OCI-LY3 (cell line): ENCODE data around the gene APOA5.

Experiments used
- H2AFZ ChIP-seq: fragments of 200-600, 300-600 bp; shearing (Covaris generic); 2 replicates; pipeline ENCODE4 v1.6.0; 2014; ENCODE audit warnings: antibody characterized with exemption, low read depth, low read length
- H3K27ac ChIP-seq: fragments of 200-600, 300-600 bp; sonication (generic); 2 replicates; pipeline ENCODE4 v1.5.1; 2014; ENCODE audit warnings: mild to moderate bottlenecking, low read length, moderate library complexity, mixed read lengths
- H3K27me3 ChIP-seq: fragments of 200-600, 300-600 bp; sonication (generic); 2 replicates; pipeline ENCODE4 v1.6.1; 2014; ENCODE audit warnings: low read depth, low read length, mixed read lengths
- H3K36me3 ChIP-seq: fragments of 200-600, 300-600 bp; sonication (generic); replicated peaks from 2 replicates; pipeline ENCODE3; 2014; ENCODE audit warnings: low read depth, low read length, mixed read lengths
- H3K4me1 ChIP-seq: fragments of 300-600, 200-600 bp; sonication (generic); 2 replicates; pipeline ENCODE4 v1.6.1; 2014; ENCODE audit warnings: low read length, mixed read lengths
- H3K4me2 ChIP-seq: fragments of 200-600, 300-600 bp; sonication (generic); 2 replicates; pipeline ENCODE4 v1.6.1; 2014; ENCODE audit warnings: low read length, mixed read lengths
- H3K4me3 ChIP-seq: fragments of 300-600, 200-600 bp; sonication (generic); 2 replicates; pipeline ENCODE4 v1.5.1; 2014; ENCODE audit warnings: antibody characterized with exemption, mild to moderate bottlenecking, low read length, moderate library complexity
- H3K79me2 ChIP-seq: fragments of 300-600, 200-600 bp; shearing (Covaris generic); 2 replicates; pipeline ENCODE4 v1.6.1; 2014; ENCODE audit warnings: mild to moderate bottlenecking, low read length, mixed read lengths
- H3K9ac ChIP-seq: fragments of 300-600, 200-600 bp; shearing (Covaris generic); 2 replicates; pipeline ENCODE4 v1.6.0; 2014; ENCODE audit warnings: mild to moderate bottlenecking, low read length, moderate library complexity
- H3K9me3 ChIP-seq: fragments of 200-600, 300-600 bp; shearing (Covaris generic); 2 replicates; pipeline ENCODE4 v1.6.1; 2014; ENCODE audit warnings: low read length, mixed read lengths; ENCODE audit not compliant: insufficient read depth
- H4K20me1 ChIP-seq: fragments of 200-600, 300-600 bp; sonication (generic); 2 replicates; pipeline ENCODE4 v1.6.1; 2016; ENCODE audit warnings: low read length, mixed read lengths; ENCODE audit not compliant: insufficient read depth
- CTCF ChIP-seq: fragments of 200-600, 300-600 bp; sonication (generic); IDR thresholded peaks from 2 replicates; pipeline ENCODE4 v1.5.1; 2014; ENCODE audit warnings: antibody characterized with exemption, low read length, low read depth
- EZH2phosphoT487 ChIP-seq: fragments of 200-600 bp; shearing (Covaris generic); IDR thresholded peaks from 2 replicates; pipeline ENCODE4 v1.6.1; 2018; ENCODE audit warnings: antibody characterized with exemption, mixed run types, low read depth

APOA5 gene

GRCh38 chr11:116837231-116838091, 45.8 kb upstream of the APOA5 start, which contains the start of gene APOA1:
Gene APOA1 (minus strand): TSS chr11:116837622. CDS start chr11:116837387, 235 bp downstream.
- no peak within 1 kb of the TSS for H3K9ac ChIP-seq
- no peaks in the 10 kb centered on the region for H4K20me1 ChIP-seq
- H3K27me3 ChIP-seq, result no peaks in the 10 kb centered on the region
- H3K4me2 ChIP-seq, result no peak within 1 kb of the TSS
- H3K9me3 ChIP-seq, result no peaks in the 10 kb centered on the region
- TF ChIP-seq EZH2phosphoT487 (no peak), CTCF (no peak)
- H3K79me2 ChIP-seq, result no peaks in the 10 kb centered on the region
- no peak within 1 kb of the TSS for H3K4me3 ChIP-seq
- no peak within 1 kb of the TSS for H3K27ac ChIP-seq
- H3K4me1 ChIP-seq, result peaks cover 7% of the 10 kb centered on the region; the same call in 1 of the 2 replicates
- H3K36me3 ChIP-seq, result no peaks in the 10 kb centered on the region
- H2AFZ ChIP-seq, result no peak within 1 kb of the TSS

GRCh38 chr11:116836632-116836991, 44.9 kb upstream of the APOA5 start:
- H3K4me1 ChIP-seq, result peaks cover 7% of the 10 kb centered on the region; the same call in 1 of the 2 replicates
- no peaks in the 10 kb centered on the region for H3K27me3 ChIP-seq
- H3K79me2 ChIP-seq, result no peaks in the 10 kb centered on the region
- no peak overlapping the region for H3K4me2 ChIP-seq
- no peak overlapping the region for H3K9ac ChIP-seq
- H3K4me3 ChIP-seq, result no peak overlapping the region
- H3K27ac ChIP-seq, result no peak overlapping the region
- no peaks in the 10 kb centered on the region for H3K9me3 ChIP-seq
- TF ChIP-seq EZH2phosphoT487, result no peak
- TF ChIP-seq CTCF, result no peak
- no peaks in the 10 kb centered on the region for H3K36me3 ChIP-seq
- H4K20me1 ChIP-seq, result no peaks in the 10 kb centered on the region
- no peak overlapping the region for H2AFZ ChIP-seq

- Histone ChIP-seq H3K36me3 (no peaks in the 10 kb centered on the region), H3K79me2 (no peaks in the 10 kb centered on the region), H3K27ac (peak overlapping the region; percentile 20; the same call in 1 of the 2 replicates), H3K9me3 (no peaks in the 10 kb centered on the region), H3K27me3 (no peaks in the 10 kb centered on the region), H2AFZ (peak overlapping the region; percentile 73), H3K4me3 (peak overlapping the region; percentile 81), H3K4me1 (peaks cover 7% of the 10 kb centered on the region; the same call in 1 of the 2 replicates), H3K9ac (peak overlapping the region; percentile 83), H3K4me2 (peak overlapping the region; percentile 85), H4K20me1 (no peaks in the 10 kb centered on the region)
- TF ChIP-seq CTCF (peak; percentile 71), EZH2phosphoT487 (no peak)
Observed at GRCh38 chr11:116835791-116836631, 44.3 kb upstream of the APOA5 start.
